Duodenal mucosa (tissue), 2 donors: ENCODE results near the gene MIXL1.
"Not testable (repeated sequence)": the region's sequence is repeated elsewhere in the genome, so short reads cannot be mapped to it uniquely, and the experiment has no call there.

Source experiments
- H3K27ac ChIP-seq: one replicate; pipeline ENCODE4 v1.7.0; 2013; ENCODE audit warnings: low read depth, low read length
- H3K27me3 ChIP-seq, 2 donors: one replicate each; pipeline ENCODE4 v1.7.0; 2013; ENCODE audit warnings: low read length in 2 of 2, control low read depth in 1 of 2; ENCODE audit not compliant: insufficient read depth in 2 of 2, control insufficient read depth in 1 of 2
- H3K36me3 ChIP-seq, 2 donors: one replicate each; pipeline ENCODE4 v1.7.0; 2013; ENCODE audit warnings: low read length in 2 of 2, control low read depth in 1 of 2; ENCODE audit not compliant: insufficient read depth in 2 of 2, control insufficient read depth in 1 of 2
- H3K4me1 ChIP-seq, 2 donors: one replicate each; pipeline ENCODE4 v1.7.0; 2013; ENCODE audit warnings: low read length in 2 of 2, control low read depth in 1 of 2; ENCODE audit not compliant: insufficient read depth in 2 of 2, control insufficient read depth in 1 of 2
- H3K4me3 ChIP-seq, 2 donors: one replicate each; pipeline ENCODE4 v1.7.0; 2013; ENCODE audit warnings: low read length in 2 of 2, low read depth in 1 of 2
- H3K9ac ChIP-seq, 2 donors: one replicate each; pipeline ENCODE4 v1.7.0; 2013; ENCODE audit warnings: low read length in 2 of 2, low read depth in 1 of 2
- H3K9me3 ChIP-seq, 2 donors: one replicate each; pipeline ENCODE4 v1.7.0; 2013; ENCODE audit warnings: low read length in 2 of 2, control low read depth in 1 of 2; ENCODE audit not compliant: control insufficient read depth in 1 of 2

MIXL1 gene

DNA sequence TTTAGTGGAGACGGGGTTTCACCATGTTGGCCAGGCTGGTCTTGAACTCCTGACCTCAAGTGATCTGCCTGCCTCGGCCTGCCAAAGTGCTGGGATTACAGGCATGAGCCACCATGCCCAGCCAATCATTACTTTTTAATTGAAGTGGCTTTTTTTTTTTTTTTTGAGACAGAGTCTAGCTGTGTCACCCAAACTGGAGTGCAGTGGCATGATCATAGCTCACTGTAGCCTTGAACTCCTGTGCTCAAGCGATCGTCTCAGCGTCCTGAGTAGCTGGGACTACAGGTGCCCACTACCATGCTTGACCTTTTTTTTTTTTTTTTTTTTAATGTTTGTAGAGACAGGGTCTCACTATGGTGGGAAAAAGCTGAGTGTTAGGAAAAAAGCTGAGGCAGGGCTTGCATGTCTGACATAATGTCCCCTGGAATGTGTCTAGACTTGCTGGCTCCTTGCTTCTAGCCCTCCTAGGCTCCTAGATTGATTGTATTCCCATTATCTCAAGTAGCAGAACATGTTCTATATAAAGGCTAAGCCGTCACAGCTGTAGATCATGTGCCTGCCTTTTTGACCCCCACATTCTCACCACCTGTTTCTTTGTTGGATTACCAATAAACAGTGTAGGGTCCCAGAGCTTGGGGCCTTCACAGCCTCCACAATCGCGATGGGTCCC lies 48.9 kb downstream of the MIXL1 start:
- H3K27me3 ChIP-seq, H3K4me3 ChIP-seq, H3K27ac ChIP-seq, H3K9me3 ChIP-seq, H3K4me1 ChIP-seq, H3K9ac ChIP-seq, H3K36me3 ChIP-seq: not testable (repeated sequence)

DNA sequence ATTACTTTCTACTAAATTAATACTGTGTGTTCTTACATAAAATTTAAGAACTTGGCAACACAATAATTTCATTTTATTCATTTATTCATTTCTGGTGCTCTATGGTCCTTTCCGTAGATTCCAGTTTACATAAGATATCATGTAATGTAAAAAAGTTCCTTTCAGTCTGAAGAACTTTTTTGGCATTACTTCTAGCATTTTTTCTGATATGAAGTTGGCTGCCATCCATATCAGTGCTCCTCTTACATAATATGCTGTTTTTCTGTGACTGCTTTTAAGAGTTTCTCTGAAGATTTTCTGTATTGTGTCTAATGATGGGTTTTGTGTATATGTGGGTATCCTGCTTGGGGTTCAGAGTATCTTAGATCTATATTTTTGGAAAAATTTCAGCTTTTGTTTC lies 50.7 kb downstream of the MIXL1 start:
- Histone ChIP-seq H3K9ac (no peak overlapping the region), H3K36me3 (no peaks in the 10 kb centered on the region), H3K9me3 (no peaks in the 10 kb centered on the region), H3K27ac (no peak overlapping the region), H3K27me3 (no peaks in the 10 kb centered on the region), H3K4me3 (no peak overlapping the region), H3K4me1 (no peaks in the 10 kb centered on the region)

DNA sequence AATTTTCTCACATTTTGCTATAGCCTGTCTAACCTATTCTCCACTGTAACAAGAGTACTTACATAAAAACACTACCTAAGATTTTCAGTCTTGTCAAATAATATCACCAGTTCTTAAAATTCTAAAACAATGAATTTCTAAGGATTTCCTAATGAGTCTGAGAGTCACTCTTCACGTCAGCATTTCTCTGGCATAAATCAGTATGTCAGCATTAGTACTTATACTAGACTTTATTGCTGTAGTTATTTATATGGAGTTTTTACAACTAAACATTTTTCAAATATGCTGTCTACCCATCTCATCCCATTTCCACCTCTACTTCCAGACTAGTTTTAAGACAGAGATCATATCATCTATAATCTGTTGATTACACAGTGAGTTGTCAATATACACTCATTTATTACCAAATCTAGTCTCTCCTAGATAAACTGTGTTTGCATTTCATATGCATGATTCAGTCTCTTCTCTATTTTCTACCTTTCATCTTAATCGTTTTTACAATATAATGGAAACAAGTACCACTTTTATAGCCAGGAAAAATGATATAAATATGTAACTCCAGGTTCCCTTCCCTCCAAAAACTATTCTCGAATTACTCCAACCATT lies 52.7 kb downstream of the MIXL1 start:
- no peak overlapping the region for H3K27ac ChIP-seq
- no peak overlapping the region for H3K9ac ChIP-seq
- no peaks in the 10 kb centered on the region for H3K9me3 ChIP-seq
- no peak overlapping the region for H3K4me3 ChIP-seq
- no peaks in the 10 kb centered on the region for H3K4me1 ChIP-seq
- H3K27me3 ChIP-seq: no peaks in the 10 kb centered on the region
- no peaks in the 10 kb centered on the region for H3K36me3 ChIP-seq
